Esophagus muscularis mucosa (tissue), 4 donors: ENCODE data around the gene MAP7D1. TPM values are rescaled to one million over a fixed set of nuclear protein-coding genes. Genes with fewer than 3 reads are reported as not detected.
"Not testable (repeated sequence)": the region's sequence is repeated elsewhere in the genome, so short reads cannot be mapped to it uniquely, and the experiment has no call there.

Experiments
- DNase-seq: peaks from one replicate; pipeline ENCODE4 v3.0.0-alpha.2; 2017; ENCODE audit errors: extremely low spot score
- H3K27ac ChIP-seq, 4 donors: fragments of 200-600 bp; sonication (generic); replicated peaks in 1 of 4; 1 replicate in 3 of 4; 2 replicates in 1 of 4; pipeline ENCODE4 v1.5.1; 2016 to 2019; ENCODE audit warnings: mild to moderate bottlenecking in 1 of 4
- H3K27me3 ChIP-seq, 4 donors: fragments of 200-600 bp; sonication (generic); one replicate each; pipeline versions ENCODE4 v1.5.1 to v1.6.0; 2016 to 2019
- H3K36me3 ChIP-seq, 4 donors: fragments of 200-600 bp; sonication (generic); one replicate each; pipeline ENCODE4 v1.5.1; 2016 to 2019
- H3K4me1 ChIP-seq, 4 donors: fragments of 200-600 bp; sonication (generic); one replicate each; pipeline ENCODE4 v1.5.1; 2016 to 2019
- H3K4me3 ChIP-seq, 4 donors: fragments of 200-600 bp; sonication (generic); 1 replicate in 2 of 4; 2 replicates in 2 of 4; pipeline ENCODE4 v1.5.1; 2016 to 2019; ENCODE audit warnings: mild to moderate bottlenecking in 4 of 4, moderate library complexity in 1 of 4
- H3K9me3 ChIP-seq, 4 donors: fragments of 200-600 bp; sonication (generic); 1 replicate in 3 of 4; 2 replicates in 1 of 4; pipeline ENCODE4 v1.5.1; 2016 to 2019
- CTCF ChIP-seq, 3 experiments: fragments of 200-600 bp in 2 of 3; fragments of 450-650 bp in 1 of 3; sonication (generic) in 2 of 3; IDR thresholded peaks; one replicate each; pipeline ENCODE4 v1.5.1; 2017 to 2019; ENCODE audit warnings: antibody characterized with exemption in 3 of 3, mild to moderate bottlenecking in 2 of 3, moderate library complexity in 1 of 3
- EP300 ChIP-seq: sonication (generic); formaldehyde crosslinking; IDR thresholded peaks from one replicate; pipeline ENCODE4 v1.6.1; 2017; ENCODE audit warnings: antibody characterized with exemption
- POLR2A ChIP-seq: fragments of 450-650 bp; IDR thresholded peaks from one replicate; pipeline ENCODE4 v1.6.1; 2017; ENCODE audit warnings: antibody characterized with exemption, moderate library complexity, mild to moderate bottlenecking, low read depth
- POLR2AphosphoS5 ChIP-seq, 2 donors: sonication (generic); formaldehyde crosslinking; IDR thresholded peaks; one replicate each; pipeline ENCODE4 v1.6.1; 2017; ENCODE audit warnings: antibody characterized with exemption in 2 of 2
- WGBS: methylation state at CpG from one replicate; pipeline ENCODE4 v1.1.5; 2018; 5-methylcytosine and 5-hydroxymethylcytosine counted together
- intact Hi-C: fragments of 100-400 bp; cut with DNase I; formaldehyde crosslinking; loops from one replicate; pipeline ENCODE4 v1.15.1; 2023
- small RNA-seq, 3 donors: library from RNA; depleted of rRNA; stranded (forward); fragments of <200 nt; gene quantifications; one replicate each; pipeline ENCODE3, GENCODE V24; 2016
- total RNA-seq, 4 donors: library from RNA; depleted of rRNA; stranded (reverse); fragments of >200 nt; gene quantifications; one replicate each; pipeline versions ENCODE4 v1.1.0 to v1.2.1, GENCODE V29; 2016

MAP7D1 gene
- total RNA-seq, 4 donors from 2014 or later: 162 to 263 (median 225) TPM

GRCh38 chr1:36224537-36225282 lies 68.8 kb downstream of the MAP7D1 start:
- under 1% methylated on average over 29 of the region's 29 CpGs for WGBS
- DNase-seq: peak; percentile 96
- H3K36me3 ChIP-seq: peaks cover 0 to 23% (median 15%) of the 10 kb centered on the region in 4 donors
- peaks cover 43 to 58% (median 57%) of the 10 kb centered on the region in 4 donors for H3K4me1 ChIP-seq
- H3K27ac ChIP-seq: peak overlapping the region; percentile 96 to 99 (median 98)
- TF ChIP-seq POLR2AphosphoS5 (IDR thresholded peaks at IDR 0.05): peak in 1 of 2 donors; percentile 0
- TF ChIP-seq EP300: no peak
- TF ChIP-seq CTCF (IDR thresholded peaks at IDR 0.05): peak; percentile 21 to 55 (median 28)
- intact Hi-C loops: loop anchor here (5.0 kb wide), 1 partner anchor 63 kb away; no protein-coding TSS in a partner anchor
- H3K27me3 ChIP-seq: no peaks in the 10 kb centered on the region
- peak overlapping the region; percentile 81 to 92 (median 86) for H3K4me3 ChIP-seq
- no peaks in the 10 kb centered on the region for H3K9me3 ChIP-seq

DNA sequence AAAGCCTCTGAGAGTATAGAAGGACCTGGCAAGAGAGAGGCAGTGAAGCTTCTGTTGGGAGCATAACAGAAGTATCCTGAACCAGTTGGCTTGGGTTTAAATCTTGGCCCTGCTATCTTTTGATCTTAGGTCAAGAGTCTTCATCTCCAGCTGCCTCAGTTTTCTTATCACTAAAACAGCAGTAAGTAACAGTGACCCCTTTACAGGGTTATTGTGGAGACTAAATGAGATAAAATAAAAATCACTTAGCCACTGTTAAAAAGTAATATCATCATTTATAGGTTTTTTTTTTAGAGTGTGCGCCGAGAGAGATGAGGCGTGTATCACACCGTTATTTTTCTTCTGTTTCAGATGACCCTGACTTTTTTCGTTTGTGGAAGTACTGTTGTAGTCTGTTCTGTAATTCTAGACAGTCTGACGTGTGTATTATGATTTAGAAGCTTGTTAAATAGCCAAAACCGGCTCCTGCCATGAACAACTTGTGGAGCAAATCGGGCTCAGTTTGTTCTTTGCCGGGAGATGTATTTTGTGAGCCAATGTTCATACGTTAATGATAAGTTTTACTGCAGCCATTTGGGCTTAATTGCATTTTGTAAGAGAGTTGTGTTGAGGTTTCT lies 69.4 kb downstream of the MAP7D1 start:
- Histone ChIP-seq H3K27me3 (no peaks in the 10 kb centered on the region), H3K4me3 (peak overlapping the region; percentile 81 to 92 (median 86)), H3K36me3 (peaks cover 0 to 29% (median 21%) of the 10 kb centered on the region in 4 donors), H3K27ac (peak overlapping the region; percentile 96 to 99 (median 98)), H3K4me1 (peaks cover 46 to 65% (median 64%) of the 10 kb centered on the region in 4 donors), H3K9me3 (no peaks in the 10 kb centered on the region)
- intact Hi-C loops: loop anchor here (5.0 kb wide), 1 partner anchor 62 kb away; no protein-coding TSS in a partner anchor
- 24% methylated on average over 10 of the region's 10 CpGs for WGBS
- TF ChIP-seq POLR2AphosphoS5 (IDR thresholded peaks at IDR 0.05) (no peak), POLR2A (no peak), EP300 (no peak), CTCF (IDR thresholded peaks at IDR 0.05) (no peak)
- no peak for DNase-seq

GRCh38 chr1:36230279-36230678 lies 74.3 kb downstream of the MAP7D1 start:
- peaks cover 81 to 99% (median 99%) of the 10 kb centered on the region in 4 donors for H3K4me1 ChIP-seq
- intact Hi-C loops, DNase-seq, H3K4me3 ChIP-seq, H3K27me3 ChIP-seq, H3K9me3 ChIP-seq: not testable (repeated sequence)
- 93% methylated on average over 12 of the region's 12 CpGs for WGBS
- H3K36me3 ChIP-seq: peaks cover 7 to 53% (median 39%) of the 10 kb centered on the region in 4 donors
- H3K27ac ChIP-seq: peak overlapping the region; percentile 41 to 62 (median 46)

Small RNA genes within 50 kb of the gene (small RNA-seq; reads per million reads assigned to genes)
- 0 reads per million in 3 donors for gene RN7SL131P

Other genes starting within 250 kb of the MAP7D1 start
- 10 to 100 TPM; 19.9 to 23.3 (median 21.0) TPM for gene AGO3, start 225.1 kb upstream of the MAP7D1 start, total RNA-seq
- under 1 TPM in 1 of 4 donors, not detected in 3; 0.83 TPM for gene TEKT2, start 72.1 kb upstream of the MAP7D1 start, total RNA-seq
- gene ADPRS, start 67.3 kb upstream of the MAP7D1 start, total RNA-seq: 10 to 100 TPM; 23.3 to 45.8 (median 40.8) TPM
- gene COL8A2, start 30.9 kb upstream of the MAP7D1 start, total RNA-seq: 10 to 100 TPM; 20.7 to 57.4 (median 34.7) TPM
- gene TRAPPC3, start 6.7 kb upstream of the MAP7D1 start, total RNA-seq: 100 to 1,000 TPM in 3 of 4 donors, 10 to 100 TPM in 1; 97.9 to 164 (median 122) TPM
- gene THRAP3, start 68.3 kb downstream of the MAP7D1 start, total RNA-seq: 100 to 1,000 TPM in 2 of 4 donors, 10 to 100 TPM in 2; 90.3 to 116 (median 104) TPM
- 1 to 10 TPM in 2 of 4 donors, under 1 TPM in 2; 0.26 to 2.0 (median 1.1) TPM for gene SH3D21, start 150.2 kb downstream of the MAP7D1 start, total RNA-seq
- gene EVA1B, start 167.5 kb downstream of the MAP7D1 start, total RNA-seq: 100 to 1,000 TPM in 2 of 4 donors, 10 to 100 TPM in 2; 45.1 to 129 (median 79.5) TPM
- gene STK40, start 229.8 kb downstream of the MAP7D1 start, total RNA-seq: 100 to 1,000 TPM in 1 of 4 donors, 10 to 100 TPM in 3; 67.7 to 103 (median 80.2) TPM
- 10 to 100 TPM; 42.2 to 64.5 (median 59.5) TPM for gene LSM10, start 241.7 kb downstream of the MAP7D1 start, total RNA-seq